Caco-2 (cell line): ENCODE data around the gene PAK3. TPM values are rescaled to one million over a fixed set of nuclear protein-coding genes. Genes with fewer than 3 reads are reported as not detected.

Experiments used
- BruUV-seq: library from RNA; stranded (reverse); fragments of 400-500 nt; replicated peaks from 2 replicates; lab custom pipeline; 2021; lab: Mats Ljungman, UMichigan
- CTCF ChIA-PET: fragments of 300-600 bp; sonication (Branson Sonifier 250); formaldehyde crosslinking; loops from one replicate; lab custom pipeline; 2022; ENCODE audit warnings: antibody characterized with exemption; lab: Charles Lee
- POLR2A ChIA-PET: fragments of 300-600 bp; sonication (Branson Sonifier 250); formaldehyde crosslinking; loops from one replicate; lab custom pipeline; 2022; ENCODE audit warnings: antibody characterized with exemption; lab: Charles Lee
- DNase-seq, 2 experiments: peaks; one replicate each; pipeline versions ENCODE4 v3.0.0 to v3.0.0-alpha.2; 2020 to 2022
- H3K27me3 ChIP-seq: replicated peaks from 2 replicates; pipeline ENCODE4 v1.6.0; 2011; ENCODE audit warnings: low read length; ENCODE audit not compliant: control insufficient read depth, insufficient read depth
- H3K36me3 ChIP-seq: 2 replicates; pipeline ENCODE4 v1.5.1; 2011; ENCODE audit warnings: low read length; ENCODE audit not compliant: control insufficient read depth, insufficient read depth
- H3K4me1 ChIP-seq: fragments of 250-450 bp; sonication (Bioruptor Pico); 2 replicates; pipeline ENCODE4 v1.5.1; 2020; ENCODE audit warnings: mild to moderate bottlenecking
- H3K4me3 ChIP-seq: 2 replicates; pipeline ENCODE4 v1.5.1; 2011; ENCODE audit warnings: low read depth, mild to moderate bottlenecking, control low read depth, low read length
- H3K9me3 ChIP-seq: fragments of 250-450 bp; sonication (Bioruptor Pico); 2 replicates; pipeline ENCODE4 v1.5.1; 2020; ENCODE audit warnings: mild to moderate bottlenecking, moderate library complexity
- H3K27ac Mint-ChIP-seq: one replicate; pipeline ENCODE4 v1.8.0; 2022; ENCODE audit warnings: mixed read lengths; ENCODE audit not compliant: unreplicated experiment
- H3K27me3 Mint-ChIP-seq: one replicate; pipeline ENCODE4 v1.8.0; 2022; ENCODE audit warnings: mixed read lengths; ENCODE audit not compliant: insufficient read depth, unreplicated experiment
- H3K36me3 Mint-ChIP-seq: one replicate; pipeline ENCODE4 v1.8.0; 2022; ENCODE audit warnings: mild to moderate bottlenecking, mixed read lengths; ENCODE audit not compliant: insufficient read depth, unreplicated experiment
- H3K4me1 Mint-ChIP-seq: one replicate; pipeline ENCODE4 v1.8.0; 2022; ENCODE audit warnings: low read depth, mixed read lengths; ENCODE audit not compliant: unreplicated experiment
- H3K4me3 Mint-ChIP-seq: one replicate; pipeline ENCODE4 v1.8.0; 2022; ENCODE audit warnings: mild to moderate bottlenecking, moderate library complexity, mixed read lengths; ENCODE audit not compliant: unreplicated experiment
- H3K9me3 Mint-ChIP-seq: one replicate; pipeline ENCODE4 v1.8.0; 2022; ENCODE audit warnings: mixed read lengths; ENCODE audit not compliant: unreplicated experiment
- CTCF ChIP-seq, 2 experiments: fragments of 200-600 bp in 1 of 2; IDR thresholded peaks; 1 replicate in 1 of 2; 2 replicates in 1 of 2; pipeline versions ENCODE4 v1.5.1 to v1.8.0; 2011 to 2022; ENCODE audit warnings: antibody characterized with exemption in 1 of 2, control low read depth in 1 of 2, inconsistent platforms in 1 of 2, low read depth in 1 of 2, low read length in 1 of 2, mild to moderate bottlenecking in 1 of 2, moderate library complexity in 1 of 2; ENCODE audit not compliant: insufficient read depth in 1 of 2, severe bottlenecking in 1 of 2, unreplicated experiment in 1 of 2
- intact Hi-C: fragments of 100-400 bp; cut with micrococcal nuclease; formaldehyde crosslinking; loops from one replicate; pipeline ENCODE4 v1.10.0; 2022; ENCODE audit not compliant: unreplicated experiment
- total RNA-seq: library from RNA; stranded (reverse); gene quantifications from 2 replicates; pipeline ENCODE4 v1.2.3, GENCODE V29; 2022

The PAK3 gene
- total RNA-seq, 1 experiment from 2014 or later, result not detected

GRCh38 chrX:111129921-111130320, 33.9 kb downstream of the PAK3 start:
- no peaks in the 10 kb centered on the region for H3K9me3 ChIP-seq
- no peaks in the 10 kb centered on the region for H3K27me3 ChIP-seq
- H3K9me3 Mint-ChIP-seq, result no peaks in the 10 kb centered on the region
- no peaks in the 10 kb centered on the region for H3K4me1 ChIP-seq
- BruUV-seq, result no TSS peak
- POLR2A ChIA-PET, result no interaction called here
- no peaks in the 10 kb centered on the region for H3K36me3 ChIP-seq
- intact Hi-C loops, result no loop called here
- no peaks in the 10 kb centered on the region for H3K4me1 Mint-ChIP-seq
- H3K27ac Mint-ChIP-seq, result no peak overlapping the region
- TF ChIP-seq CTCF (IDR thresholded peaks at IDR 0.05; ENCODE audit: insufficient read depth in 1 of 2, low read depth in 1 of 2, low read length in 1 of 2, severe bottlenecking in 1 of 2, unreplicated experiment in 1 of 2), result no peak
- no peak overlapping the region for H3K4me3 Mint-ChIP-seq
- no peak for DNase-seq
- peaks cover 6% of the 10 kb centered on the region for H3K27me3 Mint-ChIP-seq
- CTCF ChIA-PET, result no interaction called here
- H3K4me3 ChIP-seq, result no peak overlapping the region
- no peaks in the 10 kb centered on the region for H3K36me3 Mint-ChIP-seq

- H3K27ac Mint-ChIP-seq, result no peak overlapping the region
- no peaks in the 10 kb centered on the region for H3K36me3 ChIP-seq
- BruUV-seq, result no TSS peak
- TF ChIP-seq CTCF (IDR thresholded peaks at IDR 0.05; ENCODE audit: insufficient read depth in 1 of 2, low read depth in 1 of 2, low read length in 1 of 2, severe bottlenecking in 1 of 2, unreplicated experiment in 1 of 2), result no peak
- H3K4me3 Mint-ChIP-seq, result no peak overlapping the region
- H3K4me3 ChIP-seq, result no peak overlapping the region
- no peaks in the 10 kb centered on the region for H3K9me3 ChIP-seq
- H3K4me1 ChIP-seq, result no peaks in the 10 kb centered on the region
- no peaks in the 10 kb centered on the region for H3K36me3 Mint-ChIP-seq
- CTCF ChIA-PET, result no interaction called here
- peaks cover 6% of the 10 kb centered on the region for H3K27me3 Mint-ChIP-seq
- POLR2A ChIA-PET, result no interaction called here
- no peak for DNase-seq
- H3K9me3 Mint-ChIP-seq, result no peaks in the 10 kb centered on the region
- H3K27me3 ChIP-seq, result no peaks in the 10 kb centered on the region
- intact Hi-C loops, result no loop called here
- H3K4me1 Mint-ChIP-seq, result no peaks in the 10 kb centered on the region
Measured at GRCh38 chrX:111131572-111131971, 35.6 kb downstream of the PAK3 start.

GRCh38 chrX:111133389-111133788, 37.4 kb downstream of the PAK3 start:
- Histone ChIP-seq H3K27me3 (no peaks in the 10 kb centered on the region), H3K4me3 (no peak overlapping the region), H3K36me3 (no peaks in the 10 kb centered on the region), H3K4me1 (no peaks in the 10 kb centered on the region), H3K9me3 (no peaks in the 10 kb centered on the region)
- H3K27me3 Mint-ChIP-seq, result peaks cover 6% of the 10 kb centered on the region
- no peak overlapping the region for H3K27ac Mint-ChIP-seq
- no peaks in the 10 kb centered on the region for H3K36me3 Mint-ChIP-seq
- no peak overlapping the region for H3K4me3 Mint-ChIP-seq
- intact Hi-C loops, result no loop called here
- ChIA-PET CTCF (no interaction called here), POLR2A (no interaction called here)
- no peak for DNase-seq
- no TSS peak for BruUV-seq
- H3K9me3 Mint-ChIP-seq, result no peaks in the 10 kb centered on the region
- no peak for TF ChIP-seq CTCF (IDR thresholded peaks at IDR 0.05; ENCODE audit: insufficient read depth in 1 of 2, low read depth in 1 of 2, low read length in 1 of 2, severe bottlenecking in 1 of 2, unreplicated experiment in 1 of 2)
- no peaks in the 10 kb centered on the region for H3K4me1 Mint-ChIP-seq
